RWPE2 (cell line): Measurements from ENCODE around the gene PSAPL1.

ENCODE experiments used
- ATAC-seq: fragments of 200-7000 bp; cut with Tn5 transposase; 3 replicates; pipeline ENCODE4 v1.9.1; 2021; ENCODE audit warnings: low read depth
- DNase-seq: peaks from one replicate; pipeline ENCODE4 v3.0.0-alpha.2; 2020; ENCODE audit warnings: low spot score
- H3K27ac ChIP-seq: fragments of 450-650 bp; 2 replicates; pipeline ENCODE4 v1.5.1; 2017; ENCODE audit warnings: mild to moderate bottlenecking; ENCODE audit not compliant: poor library complexity, severe bottlenecking
- H3K27me3 ChIP-seq: fragments of 250-450 bp; sonication (Bioruptor Pico); 2 replicates; pipeline ENCODE4 v1.5.1; 2021; ENCODE audit warnings: mild to moderate bottlenecking, moderate library complexity; ENCODE audit not compliant: insufficient read depth, poor library complexity, severe bottlenecking
- H3K36me3 ChIP-seq: fragments of 250-450 bp; sonication (Bioruptor Pico); 2 replicates; pipeline ENCODE4 v1.5.1; 2020; ENCODE audit warnings: low read depth, mild to moderate bottlenecking, moderate library complexity
- H3K4me1 ChIP-seq: fragments of 250-450 bp; sonication (Bioruptor Pico); 2 replicates; pipeline ENCODE4 v1.5.1; 2021; ENCODE audit warnings: mild to moderate bottlenecking, moderate library complexity; ENCODE audit not compliant: insufficient read depth, poor library complexity, severe bottlenecking
- H3K4me3 ChIP-seq: fragments of 250-450 bp; sonication (Bioruptor Pico); 2 replicates; pipeline ENCODE4 v1.5.1; 2021; ENCODE audit warnings: mild to moderate bottlenecking, moderate library complexity; ENCODE audit not compliant: severe bottlenecking
- H3K9me3 ChIP-seq: fragments of 250-450 bp; sonication (Bioruptor Pico); 2 replicates; pipeline ENCODE4 v1.5.1; 2021; ENCODE audit warnings: mild to moderate bottlenecking, moderate library complexity; ENCODE audit not compliant: severe bottlenecking
- CTCF ChIP-seq: fragments of 450-650 bp; IDR thresholded peaks from one replicate; pipeline ENCODE4 v1.5.1; 2017; ENCODE audit warnings: mild to moderate bottlenecking, moderate library complexity; ENCODE audit not compliant: poor library complexity, severe bottlenecking

The PSAPL1 gene

DNA sequence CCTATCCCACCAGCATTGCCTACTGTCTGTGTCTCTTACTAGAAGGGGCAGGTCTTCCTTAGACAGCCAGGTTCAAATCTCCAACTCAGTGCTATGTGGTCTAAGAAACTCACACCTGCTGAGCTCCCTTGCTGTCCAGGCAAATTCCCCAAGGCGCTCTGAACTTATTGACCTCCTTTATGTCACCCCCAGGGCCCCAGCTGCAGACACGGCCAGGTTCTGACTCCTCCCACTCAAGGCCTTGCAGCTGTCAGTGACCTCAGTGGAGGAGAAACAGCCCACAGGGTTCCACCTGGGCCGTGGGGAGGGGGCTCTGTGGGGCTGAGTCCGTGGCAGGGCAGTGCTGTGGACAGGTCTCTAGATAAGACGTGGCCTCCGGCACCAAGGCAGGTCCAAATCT is 42.1 kb upstream of the PSAPL1 start:
- no peaks in the 10 kb centered on the region for H3K27me3 ChIP-seq
- no peak overlapping the region for H3K4me3 ChIP-seq
- H3K9me3 ChIP-seq = no peaks in the 10 kb centered on the region
- TF ChIP-seq CTCF = no peak
- no peaks in the 10 kb centered on the region for H3K36me3 ChIP-seq
- H3K4me1 ChIP-seq = no peaks in the 10 kb centered on the region
- DNase-seq = no peak
- no peak overlapping the region for H3K27ac ChIP-seq
- no peak for ATAC-seq

GRCh38 chr4:7475207-7475606 is 40.5 kb upstream of the PSAPL1 start:
- Histone ChIP-seq H3K9me3 (no peaks in the 10 kb centered on the region), H3K27me3 (no peaks in the 10 kb centered on the region), H3K4me1 (no peaks in the 10 kb centered on the region), H3K27ac (no peak overlapping the region), H3K36me3 (no peaks in the 10 kb centered on the region), H3K4me3 (no peak overlapping the region)
- ATAC-seq = no peak
- no peak for DNase-seq
- no peak for TF ChIP-seq CTCF

GRCh38 chr4:7474320-7474719 is 39.6 kb upstream of the PSAPL1 start:
- H3K9me3 ChIP-seq = no peaks in the 10 kb centered on the region
- no peaks in the 10 kb centered on the region for H3K4me1 ChIP-seq
- TF ChIP-seq CTCF = no peak
- H3K36me3 ChIP-seq = no peaks in the 10 kb centered on the region
- no peak overlapping the region for H3K4me3 ChIP-seq
- no peak for DNase-seq
- H3K27ac ChIP-seq = no peak overlapping the region
- no peaks in the 10 kb centered on the region for H3K27me3 ChIP-seq
- no peak for ATAC-seq

- no peak for TF ChIP-seq CTCF
- DNase-seq (no peak), ATAC-seq (no peak)
- Histone ChIP-seq H3K27me3 (no peaks in the 10 kb centered on the region), H3K4me1 (no peaks in the 10 kb centered on the region), H3K9me3 (no peaks in the 10 kb centered on the region), H3K36me3 (no peaks in the 10 kb centered on the region), H3K27ac (no peak overlapping the region), H3K4me3 (no peak overlapping the region)
Observed at GRCh38 chr4:7473081-7473480, 38.4 kb upstream of the PSAPL1 start.

GRCh38 chr4:7472442-7473013 is 37.8 kb upstream of the PSAPL1 start:
- no peak overlapping the region for H3K27ac ChIP-seq
- no peaks in the 10 kb centered on the region for H3K36me3 ChIP-seq
- no peak overlapping the region for H3K4me3 ChIP-seq
- no peaks in the 10 kb centered on the region for H3K4me1 ChIP-seq
- no peaks in the 10 kb centered on the region for H3K27me3 ChIP-seq
- TF ChIP-seq CTCF = no peak
- H3K9me3 ChIP-seq = no peaks in the 10 kb centered on the region
- DNase-seq (no peak), ATAC-seq (no peak)
